GM23338 (cell line): ENCODE results near the gene RDH12. TPM values are rescaled to one million over a fixed set of nuclear protein-coding genes. Genes with fewer than 3 reads are reported as not detected.

Experiments used
- ATAC-seq: fragments of 200-7000 bp; cut with Tn5 transposase; 3 replicates; pipeline ENCODE4 v1.9.1; 2020
- DNase-seq: peaks from one replicate; pipeline ENCODE4 v3.0.0-alpha.2; 2015; ENCODE audit warnings: low spot score
- H2AFZ ChIP-seq: fragments of 200-600 bp; sonication (generic); 2 replicates; pipeline ENCODE4 v1.8.0; 2016; ENCODE audit warnings: antibody characterized with exemption, mild to moderate bottlenecking, moderate library complexity
- H3F3A ChIP-seq: fragments of 200-600 bp; sonication (generic); replicated peaks from 2 replicates; pipeline ENCODE4 v1.8.0; 2017; ENCODE audit warnings: antibody characterized with exemption, mixed run types, low read depth
- H3K27ac ChIP-seq: fragments of 200-600 bp; sonication (generic); 2 replicates; pipeline ENCODE4 v1.6.1; 2016; ENCODE audit warnings: low read depth
- H3K27me3 ChIP-seq: fragments of 200-600 bp; sonication (generic); 2 replicates; pipeline ENCODE4 v1.8.0; 2016; ENCODE audit warnings: mild to moderate bottlenecking, mixed run types, moderate library complexity; ENCODE audit not compliant: insufficient read depth
- H3K36me3 ChIP-seq: fragments of 200-600 bp; sonication (generic); 2 replicates; pipeline ENCODE4 v1.8.0; 2016; ENCODE audit warnings: mild to moderate bottlenecking; ENCODE audit not compliant: insufficient read depth
- H3K4me1 ChIP-seq: fragments of 200-600 bp; sonication (generic); 2 replicates; pipeline ENCODE4 v1.8.0; 2016; ENCODE audit warnings: mild to moderate bottlenecking, moderate library complexity; ENCODE audit not compliant: insufficient read depth
- H3K4me2 ChIP-seq: fragments of 200-600 bp; sonication (generic); 2 replicates; pipeline ENCODE4 v1.7.1; 2017; ENCODE audit warnings: mixed run types
- H3K4me3 ChIP-seq: fragments of 200-600 bp; sonication (generic); 2 replicates; pipeline ENCODE4 v1.6.1; 2016; ENCODE audit warnings: mixed run types
- H3K79me2 ChIP-seq: fragments of 200-600 bp; sonication (generic); replicated peaks from 2 replicates; pipeline ENCODE4 v1.8.0; 2017; ENCODE audit warnings: mild to moderate bottlenecking; ENCODE audit not compliant: insufficient read depth
- H3K9me2 ChIP-seq: fragments of 200-600 bp; sonication (generic); 2 replicates; pipeline ENCODE4 v1.8.0; 2017; ENCODE audit not compliant: insufficient read depth
- H4K20me1 ChIP-seq: fragments of 200-600 bp; sonication (generic); replicated peaks from 2 replicates; pipeline ENCODE4 v1.8.0; 2017; ENCODE audit warnings: mild to moderate bottlenecking; ENCODE audit not compliant: insufficient read depth
- H3K27ac Mint-ChIP-seq: 2 replicates; pipeline ENCODE4 v1.8.0; 2020; ENCODE audit warnings: inconsistent platforms, mild to moderate bottlenecking, moderate library complexity, mixed read lengths
- H3K27me3 Mint-ChIP-seq: 3 replicates; pipeline ENCODE4 v1.8.0; 2022; ENCODE audit warnings: low read depth, mild to moderate bottlenecking, moderate library complexity, mixed read lengths, inconsistent platforms; ENCODE audit not compliant: insufficient read depth, poor library complexity
- H3K36me3 Mint-ChIP-seq: 3 replicates; pipeline ENCODE4 v1.8.0; 2021; ENCODE audit warnings: low read depth, mild to moderate bottlenecking, inconsistent platforms, moderate library complexity, mixed read lengths
- H3K4me1 Mint-ChIP-seq: 3 replicates; pipeline ENCODE4 v1.8.0; 2020; ENCODE audit warnings: mild to moderate bottlenecking, inconsistent platforms, mixed read lengths
- H3K4me3 Mint-ChIP-seq: 3 replicates; pipeline ENCODE4 v1.8.0; 2021; ENCODE audit warnings: moderate library complexity, mild to moderate bottlenecking, inconsistent platforms, mixed read lengths
- H3K9me3 Mint-ChIP-seq: 3 replicates; pipeline ENCODE4 v1.8.0; 2020; ENCODE audit warnings: moderate library complexity, mild to moderate bottlenecking, inconsistent platforms, mixed read lengths
- ETS1 ChIP-seq: IDR thresholded peaks from 2 replicates; pipeline ENCODE4 v1.6.1; 2016; ENCODE audit warnings: antibody characterized with exemption
- EZH2 ChIP-seq: fragments of 200-600 bp; sonication (generic); IDR thresholded peaks from one replicate; pipeline ENCODE4 v1.8.0; 2017; ENCODE audit warnings: antibody characterized with exemption, mild to moderate bottlenecking, low read depth; ENCODE audit not compliant: unreplicated experiment
- EZH2phosphoT487 ChIP-seq: fragments of 200-600 bp; sonication (generic); IDR thresholded peaks from one replicate; pipeline ENCODE4 v1.8.1; 2018; ENCODE audit warnings: antibody characterized with exemption; ENCODE audit not compliant: unreplicated experiment
- JUNB ChIP-seq: IDR thresholded peaks from one replicate; pipeline ENCODE4 v1.6.1; 2016; ENCODE audit warnings: antibody characterized with exemption; ENCODE audit not compliant: unreplicated experiment
- NANOG ChIP-seq: IDR thresholded peaks from 2 replicates; pipeline ENCODE4 v1.6.1; 2016; ENCODE audit warnings: antibody characterized with exemption, borderline replicate concordance
- POLR2AphosphoS5 ChIP-seq: IDR thresholded peaks from 2 replicates; pipeline ENCODE4 v1.6.1; 2016; ENCODE audit warnings: antibody characterized with exemption, low read depth
- REST ChIP-seq: IDR thresholded peaks from one replicate; pipeline ENCODE4 v1.6.1; 2018; ENCODE audit warnings: antibody characterized with exemption; ENCODE audit not compliant: unreplicated experiment
- ZNF114 ChIP-seq: fragments of 250-450 bp; sonication (Bioruptor Pico); IDR thresholded peaks from 2 replicates; pipeline ENCODE4 v1.5.0; 2020; ENCODE audit warnings: mild to moderate bottlenecking, moderate library complexity
- ZNF331 ChIP-seq: fragments of 250-450 bp; sonication (Bioruptor Pico); IDR thresholded peaks from 2 replicates; pipeline ENCODE4 v1.5.0; 2020; ENCODE audit warnings: low read depth, mild to moderate bottlenecking, moderate library complexity
- ZNF462 ChIP-seq: fragments of 250-450 bp; sonication (Bioruptor Pico); IDR thresholded peaks from 2 replicates; pipeline ENCODE4 v1.5.0; 2020; ENCODE audit warnings: mild to moderate bottlenecking, moderate library complexity
- polyA plus RNA-seq: library from polyadenylated mRNA; unstranded; fragments of >200 nt; fragmentation: Nextera tagmentation; extraction: Ambion mirVana; gene quantifications from 2 replicates; pipeline ENCODE4 v1.2.1, GENCODE V29; 2016
- total RNA-seq: library from RNA; depleted of rRNA; stranded (reverse); fragments of >200 nt; shearing (Covaris generic); gene quantifications from 2 replicates; pipeline ENCODE4 v1.2.3, GENCODE V29; 2014

The RDH12 gene
- total and polyA plus RNA-seq, 2 experiments from 2014 or later, result 0.28 to 1.6 TPM

- TF ChIP-seq ZNF462 (CRISPR knock-in tag) (no peak), ZNF114 (no peak), POLR2AphosphoS5 (no peak), ZNF331 (CRISPR knock-in tag) (no peak), EZH2phosphoT487 (no peak)
These were observed 54.8 kb downstream of the RDH12 start (continued) for GRCh38 chr14:67756496-67756895.

GRCh38 chr14:67757175-67757574, 55.5 kb downstream of the RDH12 start:
- no peak for TF ChIP-seq ETS1
- no peak for TF ChIP-seq EZH2
- no peak for TF ChIP-seq JUNB
- TF ChIP-seq POLR2AphosphoS5, result no peak
- TF ChIP-seq NANOG, result no peak
- TF ChIP-seq EZH2phosphoT487, result no peak
- TF ChIP-seq REST, result no peak
- H3K79me2 ChIP-seq, result no peaks in the 10 kb centered on the region
- no peaks in the 10 kb centered on the region for H3K9me2 ChIP-seq
- H3K4me3 Mint-ChIP-seq, result no peak overlapping the region
- H3K27me3 Mint-ChIP-seq, result peaks cover 3% of the 10 kb centered on the region
- H3K27ac Mint-ChIP-seq, result no peak overlapping the region
- no peaks in the 10 kb centered on the region for H3K27me3 ChIP-seq
- ATAC-seq (no peak), DNase-seq (no peak)
- no peak overlapping the region for H3K4me2 ChIP-seq
- no peak overlapping the region for H2AFZ ChIP-seq
- no peaks in the 10 kb centered on the region for H3K4me1 Mint-ChIP-seq
- H3K36me3 Mint-ChIP-seq, result peaks cover 37% of the 10 kb centered on the region
- H3F3A ChIP-seq, result no peaks in the 10 kb centered on the region
- H3K27ac ChIP-seq, result no peak overlapping the region
- H3K36me3 ChIP-seq, result peaks cover 8% of the 10 kb centered on the region; the same call in 1 of the 2 replicates
- H4K20me1 ChIP-seq, result no peaks in the 10 kb centered on the region
- no peaks in the 10 kb centered on the region for H3K4me1 ChIP-seq
- H3K9me3 Mint-ChIP-seq, result no peaks in the 10 kb centered on the region
- no peak overlapping the region for H3K4me3 ChIP-seq
